HCEC 1CT (cell line): ENCODE results near the gene C18orf63.
"Not testable (repeated sequence)": the region's sequence is repeated elsewhere in the genome, so short reads cannot be mapped to it uniquely, and the experiment has no call there.

Experiments used
- DNase-seq: peaks from one replicate; pipeline ENCODE4 v3.0.0-alpha.2; 2017

C18orf63 gene

DNA sequence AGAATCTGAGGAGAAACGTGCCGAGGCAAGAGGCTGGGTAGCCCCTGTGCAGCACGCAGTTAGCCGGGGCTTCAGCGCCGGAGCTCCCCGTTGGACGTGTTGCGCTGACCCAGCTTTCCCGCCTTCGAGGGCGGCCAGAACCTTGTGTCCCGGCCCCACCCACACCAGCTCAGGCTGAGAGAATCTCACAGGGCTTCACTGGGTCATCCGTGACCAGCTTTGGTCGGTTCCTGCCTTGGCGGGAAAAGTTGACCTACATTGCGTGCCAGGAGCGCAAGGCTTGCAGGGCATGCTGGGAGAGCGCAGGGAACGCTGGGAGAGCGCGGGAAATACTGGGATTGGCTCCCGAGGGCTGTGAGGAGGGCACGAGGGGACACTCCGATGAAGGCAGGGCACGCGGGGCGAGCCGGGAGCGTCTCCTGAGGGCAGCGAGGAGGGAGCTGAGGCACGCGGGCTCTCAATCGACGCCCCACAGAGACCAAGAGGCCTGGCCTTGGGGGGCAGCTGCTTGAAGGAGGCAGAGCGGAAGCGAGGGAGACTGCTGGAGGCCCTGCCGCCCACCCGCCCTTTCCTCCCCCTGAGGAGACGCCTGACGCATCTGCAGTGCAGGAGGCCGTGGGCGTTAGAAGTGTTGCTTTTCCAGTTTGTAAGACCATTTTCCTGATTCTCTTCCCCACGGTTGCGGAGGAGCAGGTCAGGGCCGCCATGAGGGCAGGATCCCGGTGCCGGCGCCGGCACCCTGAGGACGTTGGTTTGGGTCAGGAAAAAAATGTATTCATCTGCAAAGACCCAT, at the start of gene C18orf63:
Gene C18orf63 (plus strand): TSS at position 376 of the 793 bp plus-strand sequence. CDS start 2,027 bp downstream, outside the sequence.
- no peak for DNase-seq

DNA sequence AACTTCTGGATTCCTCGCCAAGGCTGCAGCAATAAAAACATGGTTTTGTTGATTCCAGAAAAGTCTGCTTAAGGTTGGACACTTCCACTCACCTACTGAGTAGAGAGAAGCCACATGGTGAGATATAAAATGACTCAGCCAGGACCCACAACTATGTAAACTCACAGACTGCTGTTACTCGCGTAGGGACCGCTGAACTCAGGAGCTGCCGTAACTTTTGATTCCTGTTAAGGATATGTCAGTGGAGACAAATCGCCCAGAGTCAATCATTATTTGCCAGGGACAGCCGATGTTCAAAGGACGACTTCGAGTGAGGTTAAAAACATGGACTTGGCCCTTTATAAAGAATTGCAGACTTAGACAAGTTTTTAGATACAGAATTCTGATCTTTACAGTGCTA, 49.5 kb upstream of the C18orf63 start:
- peak; percentile 54 for DNase-seq

DNA sequence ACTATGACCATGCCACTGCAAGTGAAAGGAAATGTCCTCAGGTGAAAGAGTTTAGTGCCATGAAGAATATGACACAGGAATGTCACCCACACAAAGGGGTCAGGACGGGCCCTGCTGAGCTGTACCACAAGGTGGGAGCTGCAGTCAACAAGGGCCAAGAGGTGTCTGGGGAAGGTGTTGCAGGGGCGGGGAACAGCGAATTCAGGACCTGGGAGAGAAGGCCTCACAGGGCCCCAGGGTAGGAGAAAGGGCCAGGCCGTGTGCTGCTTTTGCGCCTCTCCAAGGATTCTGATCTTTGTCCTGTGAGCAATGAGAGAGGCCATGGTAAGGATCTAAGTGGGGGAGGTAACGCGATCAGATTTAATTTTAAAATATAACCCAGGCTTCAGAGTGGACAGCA, 47.5 kb upstream of the C18orf63 start:
- no peak for DNase-seq

DNA sequence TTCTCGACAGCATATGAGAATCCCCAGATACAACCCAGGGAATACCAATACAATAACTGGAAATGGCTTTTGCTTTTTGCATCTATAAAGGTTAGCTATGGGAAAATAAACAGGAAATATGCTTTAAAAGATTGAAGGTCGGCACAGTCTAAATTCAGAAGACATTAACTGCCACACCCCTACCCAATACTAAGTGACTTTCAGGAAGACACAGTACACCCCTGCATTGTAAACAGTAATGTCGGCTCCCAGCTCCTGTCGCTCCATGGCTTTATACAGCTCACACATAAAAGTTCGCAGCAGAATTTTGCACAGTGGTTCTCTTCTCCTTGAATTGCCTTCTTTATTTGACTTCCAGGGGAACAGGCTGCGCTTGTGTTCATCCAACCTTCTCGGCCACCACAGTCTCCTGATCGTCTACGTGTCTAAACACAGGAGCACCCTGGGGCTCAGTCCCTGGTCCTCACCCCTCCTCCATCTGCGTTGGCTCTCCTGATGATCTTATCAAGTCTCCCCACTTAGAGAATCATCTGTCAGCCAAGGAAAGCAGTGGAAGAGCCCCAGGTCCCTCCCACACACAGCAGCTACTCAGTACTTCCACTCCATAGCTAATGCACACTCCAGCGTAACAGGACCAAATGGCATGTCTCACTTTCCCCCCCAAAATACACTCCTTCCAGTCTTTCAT, 46.6 kb upstream of the C18orf63 start:
- no peak for DNase-seq

DNA sequence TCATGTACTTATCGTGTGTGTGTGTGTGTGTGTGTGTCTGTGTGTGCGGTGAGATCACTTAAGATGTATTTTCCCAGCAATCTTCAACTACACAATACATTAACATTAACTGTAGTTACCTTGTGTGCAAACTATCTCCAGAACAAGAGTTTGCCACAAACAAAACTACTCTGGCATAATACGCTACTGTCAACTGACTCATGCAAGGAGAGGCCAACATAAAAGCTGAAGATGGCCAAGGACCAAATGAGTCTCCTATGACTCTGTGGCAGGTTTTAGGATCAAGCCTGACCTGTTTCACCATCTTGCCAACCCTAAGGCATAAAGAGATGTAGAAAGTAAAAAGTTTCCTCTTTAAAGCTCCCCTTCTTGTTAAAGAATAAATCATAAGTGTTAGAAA, 44.0 kb upstream of the C18orf63 start:
- peak; percentile 42 for DNase-seq

DNA sequence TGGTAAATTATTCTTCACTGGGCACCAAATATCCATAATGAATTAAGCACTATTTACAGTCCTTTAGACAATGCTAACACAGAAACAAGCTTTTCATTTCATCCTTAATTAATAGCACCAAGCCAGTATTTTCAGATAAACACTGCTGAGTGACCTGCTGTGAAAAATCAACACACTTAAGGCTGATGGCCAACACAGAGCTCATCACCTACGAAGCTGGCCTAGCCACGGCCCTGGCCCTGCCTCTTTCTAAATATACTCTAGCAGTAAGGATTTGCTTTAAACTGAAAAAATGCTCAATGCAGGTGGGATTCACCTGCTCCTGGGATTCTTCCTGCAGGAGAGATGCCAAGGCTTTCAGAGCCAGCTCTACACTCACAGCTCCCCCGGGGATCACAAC, 42.2 kb upstream of the C18orf63 start:
- no peak for DNase-seq

DNA sequence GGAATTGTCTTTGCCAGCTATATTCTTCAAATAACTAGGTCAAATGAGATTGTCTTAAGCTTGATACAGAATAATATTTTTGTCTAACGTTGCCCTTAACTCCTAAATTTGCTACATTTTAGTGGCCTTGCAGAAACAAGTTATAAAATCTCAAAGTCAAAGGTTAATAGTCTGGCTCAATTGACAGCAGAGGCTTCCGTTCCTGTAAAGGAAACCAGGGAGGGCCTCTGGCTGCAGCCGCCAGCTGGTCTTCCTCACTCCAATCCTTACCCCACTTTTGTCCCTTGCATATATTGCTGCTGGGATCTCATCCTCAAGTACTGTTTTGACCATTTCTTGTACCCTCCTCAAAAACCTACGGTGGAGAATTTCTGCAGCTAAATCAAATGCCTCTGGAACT, 40.9 kb upstream of the C18orf63 start:
- DNase-seq, result no peak

DNA sequence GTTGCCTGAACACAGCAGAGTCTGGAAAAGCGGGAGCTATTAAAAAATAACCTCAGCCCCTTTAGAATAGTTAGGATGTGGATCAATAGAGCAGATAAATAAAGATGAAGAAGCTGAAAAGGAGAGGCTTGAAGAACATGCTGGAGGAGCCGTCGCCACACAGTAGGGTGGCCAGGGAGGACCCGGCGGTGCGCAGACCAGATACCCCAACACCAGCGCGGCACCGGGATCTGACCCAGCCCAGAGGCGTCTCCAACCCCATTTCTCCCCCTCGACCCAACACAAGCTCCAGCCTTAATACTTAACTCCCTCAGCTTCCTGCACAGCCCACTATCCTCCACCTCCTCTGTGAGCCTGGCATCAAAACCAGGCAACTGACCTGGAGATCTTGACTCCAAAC, 39.9 kb upstream of the C18orf63 start:
- DNase-seq, result no peak

DNA sequence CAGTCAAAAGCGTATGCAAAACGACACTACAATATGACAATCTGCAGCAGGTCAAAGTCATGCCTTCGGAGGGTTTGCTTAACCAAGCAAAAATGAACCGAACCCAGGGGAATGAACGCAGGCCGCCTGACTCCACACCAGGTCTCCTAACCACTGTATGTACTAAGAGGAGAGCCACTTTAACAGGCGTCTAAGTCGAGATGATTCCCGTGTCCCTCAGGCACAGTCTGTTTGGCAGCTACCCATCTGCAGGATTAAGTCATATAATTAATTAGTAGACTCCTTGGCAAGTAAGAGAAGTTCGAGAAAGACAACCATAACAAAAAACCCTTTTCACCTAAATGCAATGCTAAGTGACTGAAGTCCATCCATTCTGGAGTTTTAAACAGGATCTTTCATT, 39.0 kb upstream of the C18orf63 start:
- DNase-seq, result no peak

DNA sequence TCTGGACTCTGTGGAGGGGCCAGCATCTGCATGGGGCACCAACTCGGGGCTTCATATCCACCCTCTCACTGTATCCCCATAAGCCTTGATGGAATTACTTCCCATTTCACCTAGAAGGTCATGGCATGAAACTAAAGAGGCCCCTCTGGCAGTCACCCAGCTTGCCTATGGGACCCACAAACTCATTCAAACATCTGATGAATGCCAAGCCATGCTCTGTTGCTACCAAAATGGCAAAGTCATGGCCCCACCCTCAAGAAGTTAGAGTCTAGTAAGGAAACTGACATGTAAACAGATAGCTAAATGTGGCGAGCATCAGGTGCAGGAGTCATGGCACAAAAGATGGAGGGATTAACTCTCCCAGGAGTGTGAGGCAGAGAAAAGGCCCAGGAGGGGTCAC, 38.3 kb upstream of the C18orf63 start:
- DNase-seq, result no peak

DNA sequence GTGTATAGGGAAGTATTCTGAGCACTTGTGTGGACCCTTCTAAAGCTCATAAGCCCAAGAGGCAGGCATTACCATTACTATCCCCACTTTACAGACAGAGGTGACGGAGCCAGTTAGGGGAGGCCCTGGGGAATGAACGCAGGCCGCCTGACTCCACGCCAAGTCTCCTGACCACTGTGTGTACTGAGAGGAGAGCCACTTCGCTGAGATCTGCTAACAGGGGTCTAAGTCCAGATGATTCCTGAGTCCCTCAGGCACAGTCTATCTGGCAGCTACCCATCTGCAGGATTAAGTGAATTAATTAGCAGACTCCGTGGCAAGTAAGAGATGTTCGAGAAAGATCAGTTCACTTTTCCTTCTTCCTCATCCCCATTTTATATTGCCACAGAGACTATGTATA, 37.6 kb upstream of the C18orf63 start:
- DNase-seq, result no peak

DNA sequence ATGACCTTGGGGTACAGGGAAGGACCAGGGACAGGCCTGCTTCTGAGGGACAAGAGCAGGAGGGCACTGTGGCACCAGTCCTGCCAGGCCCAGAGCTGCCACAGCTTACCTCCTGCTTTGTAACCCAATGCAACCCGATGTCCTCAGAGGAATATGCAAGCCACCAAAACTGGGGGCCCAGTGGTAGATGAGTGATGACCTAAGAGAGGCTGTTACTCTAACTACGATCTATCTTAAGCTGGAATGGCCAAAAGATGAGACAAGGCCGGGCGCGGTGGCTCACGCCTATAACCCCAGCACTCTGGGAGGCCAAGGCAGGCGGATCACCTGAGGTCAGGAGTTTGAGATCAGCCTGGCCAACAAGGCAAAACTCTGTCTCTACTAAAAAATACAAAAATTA, 36.7 kb upstream of the C18orf63 start:
- no peak for DNase-seq

DNA sequence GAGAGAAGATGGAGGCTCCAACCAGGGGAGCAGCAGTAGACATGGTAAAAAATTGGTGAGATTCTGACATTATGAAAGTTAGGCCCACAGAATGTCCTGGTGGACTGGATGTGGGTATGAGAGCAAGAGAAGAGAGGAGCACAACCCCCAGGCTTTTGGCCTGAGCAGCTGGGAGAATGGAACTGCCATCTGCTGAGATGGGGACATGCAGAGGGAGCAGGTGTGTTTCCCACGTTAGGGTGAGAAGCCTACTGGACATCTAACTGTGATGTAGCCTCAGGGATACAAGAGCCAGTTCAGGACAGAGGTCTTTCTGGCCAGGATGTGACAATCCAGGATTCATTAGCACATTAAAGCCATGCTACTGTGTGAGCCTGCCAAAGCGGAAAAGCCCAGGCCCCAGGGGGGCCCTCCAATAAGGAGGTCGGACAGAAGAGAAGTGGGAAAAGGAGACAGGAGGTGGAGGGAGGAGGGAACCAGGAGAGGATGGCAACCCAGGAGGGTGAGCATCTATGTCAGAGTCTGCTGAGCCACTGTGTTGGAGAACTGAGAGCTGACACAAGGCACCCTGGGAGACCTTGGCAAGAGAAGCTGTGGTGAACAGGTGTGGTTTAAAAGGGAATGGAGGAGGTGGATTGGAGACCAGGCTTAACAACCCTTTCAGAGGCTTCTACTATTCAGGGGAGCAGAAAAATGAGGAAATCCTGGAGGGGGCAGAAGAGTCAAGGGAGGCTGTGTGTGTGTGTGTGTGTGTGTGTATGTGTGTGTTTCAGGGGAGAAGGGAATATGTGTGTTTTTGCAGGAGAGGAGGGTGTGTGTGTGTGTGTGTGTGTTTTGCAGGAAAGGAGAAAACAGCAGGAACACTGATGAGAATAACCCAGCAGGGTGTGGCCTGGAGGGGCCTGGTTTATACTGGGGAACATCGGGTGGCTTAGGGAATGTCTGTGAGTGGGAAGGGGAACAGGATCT, 34.3 kb upstream of the C18orf63 start:
- no peak for DNase-seq

DNA sequence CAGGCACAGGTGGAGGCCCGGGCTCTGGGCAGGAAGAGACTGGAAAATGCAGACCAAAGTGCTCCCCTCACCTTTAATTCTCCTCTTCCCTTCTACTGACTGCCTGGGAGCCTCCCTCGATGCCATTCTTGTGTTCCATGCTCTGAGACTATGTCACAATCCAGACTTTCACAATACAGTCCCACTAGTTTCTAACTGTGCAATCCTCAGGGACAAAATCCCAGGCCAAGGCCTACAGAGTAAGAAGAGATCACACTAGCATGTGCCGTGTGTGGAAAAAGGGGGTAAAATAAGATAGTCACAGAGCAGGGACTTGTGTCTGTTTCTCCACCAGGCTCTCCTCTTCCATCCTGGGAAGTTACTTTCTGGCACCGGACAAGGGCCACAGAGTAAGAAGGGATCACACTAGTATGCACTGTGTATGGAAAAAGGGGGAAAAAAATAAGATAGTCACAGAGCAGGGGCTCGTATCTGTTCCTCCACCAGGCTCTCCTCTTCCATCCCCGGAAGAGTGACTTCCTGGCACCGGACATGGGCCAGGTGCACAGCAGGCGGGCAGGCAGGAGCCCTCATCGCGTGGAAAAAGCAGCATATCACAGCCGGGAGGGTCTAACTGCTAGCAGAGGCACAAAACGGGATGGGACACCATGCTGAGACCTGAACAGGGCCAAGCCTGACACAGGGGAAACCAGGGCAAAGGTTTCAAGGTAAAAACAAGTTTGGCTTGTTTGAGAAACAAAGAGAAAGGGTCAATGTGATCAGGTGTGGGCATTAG, 33.5 kb upstream of the C18orf63 start:
- no peak for DNase-seq

DNA sequence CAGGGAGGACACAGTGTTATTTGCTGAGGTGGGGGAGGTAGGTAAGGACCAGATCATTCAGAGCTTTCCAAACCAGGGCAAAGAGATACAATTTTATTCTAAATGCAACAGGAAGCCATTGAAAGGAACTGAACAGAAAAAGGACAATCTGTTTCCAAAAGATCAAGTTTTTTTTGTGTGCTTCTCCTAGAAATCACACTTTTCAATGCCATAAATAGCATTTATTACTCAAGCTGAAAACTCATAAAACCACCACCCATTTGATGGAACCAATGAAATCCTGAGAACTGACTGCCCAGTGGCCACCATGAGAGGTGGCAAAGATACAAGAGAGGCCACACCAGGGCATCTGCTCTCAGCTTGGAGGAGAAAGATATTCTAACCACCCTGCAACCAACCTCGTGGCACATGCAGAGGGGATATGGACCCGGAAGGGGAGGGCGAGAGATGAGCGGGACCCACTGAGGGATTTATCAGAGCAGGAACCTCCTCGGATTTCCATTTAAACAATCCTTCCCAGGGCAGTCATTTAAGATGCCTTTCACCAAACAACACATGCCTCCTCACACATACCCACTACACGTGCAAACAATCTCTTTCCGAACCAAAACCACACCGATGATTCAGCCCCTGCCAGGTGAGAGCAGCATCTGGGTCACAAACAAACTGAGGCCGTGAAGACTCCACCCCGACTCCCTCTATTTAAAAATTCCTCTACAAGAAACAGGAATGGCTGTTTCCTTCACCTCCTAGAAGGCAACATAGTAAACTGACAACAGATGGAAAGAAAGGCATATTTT, 32.7 kb upstream of the C18orf63 start:
- no peak for DNase-seq

DNA sequence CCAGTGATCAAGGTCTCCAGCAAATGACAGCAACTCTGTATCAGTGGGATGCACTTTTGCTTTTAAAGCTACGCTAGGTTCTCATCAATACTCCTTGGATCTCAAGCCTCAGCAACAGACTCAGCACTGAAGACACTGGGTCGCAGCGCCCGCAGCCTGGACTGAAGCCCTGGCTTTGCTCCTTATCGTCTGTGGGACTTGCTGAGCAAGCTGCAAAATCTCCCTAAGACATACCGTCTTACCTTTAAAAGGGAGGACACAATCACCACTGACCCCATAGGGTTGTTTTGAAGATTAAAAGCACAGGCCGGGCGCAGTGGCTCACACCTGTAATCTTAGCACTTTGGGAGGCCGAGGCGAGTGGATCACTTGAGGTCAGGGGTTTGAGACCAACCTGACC, 32.0 kb upstream of the C18orf63 start:
- no peak for DNase-seq

DNA sequence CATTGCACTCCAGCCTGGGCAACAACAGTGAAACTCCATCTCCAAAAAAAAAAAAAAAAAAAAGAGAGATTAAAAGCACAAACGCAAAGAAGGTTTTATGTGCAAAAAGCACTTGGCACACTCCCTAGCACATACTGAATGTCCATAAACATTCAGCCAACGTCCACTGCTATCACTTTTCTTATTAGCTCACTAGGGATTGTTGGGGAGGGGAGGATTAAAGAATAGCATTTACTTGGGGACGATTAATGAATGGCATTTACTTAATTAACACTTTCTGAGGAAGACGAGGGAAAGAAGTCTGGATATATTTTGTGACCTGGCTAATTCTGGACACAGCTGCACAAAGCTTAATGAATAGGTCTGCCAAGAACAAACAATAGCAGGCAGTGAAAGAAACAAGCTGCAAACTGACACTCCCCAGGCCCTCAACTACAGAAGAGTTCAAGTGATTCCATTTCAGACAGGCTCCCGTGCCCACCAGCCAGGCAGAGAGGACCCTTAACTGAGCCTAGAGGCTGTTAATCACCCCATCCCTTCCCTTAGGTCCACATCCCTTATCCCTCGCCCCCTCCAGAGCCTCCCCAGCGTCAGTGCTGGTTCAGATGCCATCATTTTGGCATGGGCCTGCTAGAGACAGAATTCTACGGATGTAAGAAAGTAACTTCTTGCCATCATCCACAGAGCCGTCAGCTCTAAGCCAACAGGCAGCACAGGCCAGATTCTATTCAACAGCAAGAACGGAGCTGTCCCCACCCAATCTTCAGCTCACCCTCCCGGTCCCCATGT, 31.3 kb upstream of the C18orf63 start:
- no peak for DNase-seq

DNA sequence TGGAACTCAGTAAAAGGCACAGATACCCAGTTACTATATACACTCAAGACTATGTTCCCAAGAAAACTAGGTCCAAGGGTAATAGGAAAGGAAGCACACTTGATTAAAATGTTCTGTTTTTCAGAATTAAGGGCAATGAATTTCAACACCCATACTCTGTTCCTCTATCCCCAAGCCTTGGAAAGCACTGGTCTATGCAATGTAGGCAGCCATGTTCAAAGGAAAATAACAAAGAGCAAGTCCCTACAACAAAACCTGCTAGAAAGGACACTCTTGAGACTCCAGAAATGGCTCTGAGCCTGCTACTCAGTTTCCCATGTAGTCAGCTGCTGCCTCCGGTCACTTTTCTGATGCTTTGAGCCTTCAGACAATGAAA, 30.7 kb upstream of the C18orf63 start:
- DNase-seq, result no peak

DNA sequence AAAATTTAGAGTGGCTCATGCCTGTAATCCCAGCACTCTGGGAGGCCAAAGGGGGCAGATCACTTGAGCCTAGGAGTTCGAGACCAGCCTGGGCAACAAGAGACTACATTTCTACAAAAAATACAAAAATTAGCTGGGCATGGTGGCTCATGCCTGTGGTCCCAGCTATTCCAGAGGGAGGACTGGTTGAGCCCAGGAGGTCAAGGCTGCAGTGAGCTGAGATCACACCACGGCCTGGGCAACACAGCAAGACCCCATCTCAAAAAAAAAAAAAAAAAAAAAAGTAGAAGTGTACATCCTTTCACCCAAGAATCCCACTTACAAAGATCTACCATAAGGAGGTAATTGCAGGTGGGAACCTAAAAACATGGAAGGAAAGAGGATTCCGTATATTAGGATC, 30.1 kb upstream of the C18orf63 start:
- not testable (repeated sequence) for DNase-seq

DNA sequence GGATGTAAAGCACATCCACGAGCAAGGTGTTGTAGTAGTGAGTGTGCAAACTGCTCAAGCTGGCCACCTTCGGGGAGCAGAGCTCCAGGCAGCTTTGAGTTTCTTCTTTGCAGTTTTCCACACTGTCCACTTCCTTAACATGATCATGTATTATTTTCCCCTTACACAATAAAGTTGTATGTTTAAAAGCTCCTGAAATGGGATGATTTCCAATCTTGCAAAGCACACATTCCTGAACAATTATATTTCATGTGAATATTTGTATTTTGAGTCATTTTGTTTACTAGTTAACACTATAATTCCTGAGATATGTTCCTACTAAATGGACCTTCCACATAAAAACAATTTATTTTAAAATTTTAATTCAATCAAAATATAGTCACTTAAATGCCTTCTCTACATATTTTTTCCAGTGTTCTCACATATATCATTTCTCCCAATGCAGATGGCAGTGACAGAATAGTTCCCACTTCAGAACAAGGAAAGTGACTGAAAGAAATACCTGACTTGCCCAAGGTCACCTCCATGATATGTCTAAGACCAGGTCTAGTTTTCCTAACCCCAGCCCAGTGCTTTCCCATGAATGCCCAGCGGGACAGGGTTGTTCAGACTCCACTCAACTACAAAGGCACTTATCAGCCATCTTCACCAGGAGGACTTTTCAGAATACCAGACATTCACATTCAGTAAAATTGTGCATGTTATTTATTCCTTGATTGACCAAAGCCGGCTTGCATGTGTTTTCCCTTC, 29.4 kb upstream of the C18orf63 start:
- DNase-seq, result peak; percentile 62
